Measurements from ENCODE around the gene FSIP1. TPM values are rescaled to one million over a fixed set of nuclear protein-coding genes. Genes with fewer than 3 reads are reported as not detected.
A peak's percentile ranks its signal among the peaks of the same experiment; 100 is the strongest.

The FSIP1 gene
- total RNA-seq, 2 donors from 2014 or later: 0.31 to 1.5 TPM

DNA sequence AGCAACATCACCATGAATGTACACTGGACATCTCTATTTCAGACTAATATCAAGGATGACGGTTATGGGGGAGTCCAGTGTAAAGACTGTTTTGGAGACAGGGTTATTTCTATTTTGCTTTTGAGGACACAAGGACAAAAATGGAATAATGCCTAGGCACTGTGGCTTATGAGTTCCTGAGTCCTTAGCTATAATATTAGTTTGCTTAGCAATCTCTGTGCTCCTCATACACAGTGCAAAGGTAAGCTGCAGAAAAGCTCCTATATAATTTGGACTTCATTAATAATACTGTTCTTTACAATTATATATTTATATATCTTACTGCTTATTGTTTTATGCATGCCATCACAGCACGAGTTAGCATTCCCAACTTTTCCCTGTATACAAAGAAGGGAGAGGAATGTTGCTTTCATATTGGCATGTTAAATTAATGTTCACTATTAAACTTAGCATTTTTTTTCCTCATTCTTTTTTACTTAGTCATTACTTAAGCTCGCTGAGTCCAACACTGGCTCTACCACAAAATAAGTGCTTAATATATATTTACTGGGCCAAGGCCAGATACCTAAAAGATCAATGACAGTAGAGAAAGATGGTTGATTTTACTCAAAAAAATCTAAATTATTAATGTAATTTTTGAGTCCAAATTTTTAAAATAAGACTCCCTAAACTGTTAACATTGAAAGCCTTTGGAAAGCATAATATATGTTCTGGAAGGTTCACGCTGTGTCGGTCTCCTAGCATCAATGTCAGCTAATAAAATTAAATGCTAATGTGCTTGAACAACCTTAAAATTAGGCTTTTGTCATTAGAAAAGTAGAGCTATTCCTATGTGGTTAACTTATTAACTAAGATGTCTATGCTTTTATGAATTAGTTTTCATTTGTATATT lies 187.9 kb downstream of the FSIP1 start:
- ATAC-seq: no peak
- DNase-seq (ENCODE audit: low spot score): no peak
- H3K36me3 Mint-ChIP-seq: peaks cover 6% of the 10 kb centered on the region
- peaks cover 8% of the 10 kb centered on the region in 2 donors for H3K4me1 Mint-ChIP-seq (ENCODE audit: low read depth in 2 of 2)
- H3K27me3 Mint-ChIP-seq: no peaks in the 10 kb centered on the region
- no peaks in the 10 kb centered on the region for H3K9me3 Mint-ChIP-seq
- no peak overlapping the region for H3K4me3 Mint-ChIP-seq
- H3K27ac Mint-ChIP-seq: no peak overlapping the region

DNA sequence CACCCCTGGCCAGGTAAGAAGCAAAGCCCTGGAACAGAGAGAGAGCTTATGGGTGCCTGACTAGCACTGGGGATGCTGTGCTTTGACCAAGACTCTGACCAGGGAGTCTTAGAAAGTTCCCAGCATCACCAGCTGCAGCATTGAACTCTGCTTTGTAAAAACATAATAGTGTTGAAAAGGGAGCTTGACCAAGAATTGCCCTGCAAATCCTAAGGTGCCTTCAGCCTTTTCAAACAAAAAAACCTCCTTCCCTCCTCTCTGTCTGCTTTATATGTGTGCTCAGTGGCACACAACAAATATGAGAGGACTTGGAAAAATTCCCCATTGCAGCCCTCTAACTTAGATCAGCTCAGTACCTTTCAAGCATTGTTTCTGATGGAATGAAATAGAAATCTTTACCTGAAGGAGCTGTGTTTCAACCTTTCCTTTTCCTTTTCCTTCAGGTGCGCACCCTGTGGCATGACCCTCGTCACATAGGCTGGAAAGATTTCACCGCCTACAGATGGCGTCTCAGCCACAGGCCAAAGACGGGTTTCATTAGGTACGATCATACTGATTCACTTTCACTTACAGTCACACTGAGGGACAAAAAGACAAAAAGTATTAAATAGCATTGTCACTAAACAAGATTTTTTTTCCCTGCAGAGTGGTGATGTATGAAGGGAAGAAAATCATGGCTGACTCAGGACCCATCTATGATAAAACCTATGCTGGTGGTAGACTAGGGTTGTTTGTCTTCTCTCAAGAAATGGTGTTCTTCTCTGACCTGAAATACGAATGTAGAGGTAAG lies 188.8 kb downstream of the FSIP1 start:
- Mint-ChIP-seq H3K27ac (peak overlapping the region in 1 of 2 donors; percentile 10), H3K36me3 (peaks cover 6% of the 10 kb centered on the region), H3K27me3 (no peaks in the 10 kb centered on the region), H3K4me3 (peak overlapping the region; percentile 1), H3K9me3 (no peaks in the 10 kb centered on the region), H3K4me1 (ENCODE audit: low read depth in 2 of 2) (peaks cover 8% of the 10 kb centered on the region in 2 donors)
- DNase-seq (ENCODE audit: low spot score): no peak
- peak in 1 of 2 donors; percentile 67 for ATAC-seq

DNA sequence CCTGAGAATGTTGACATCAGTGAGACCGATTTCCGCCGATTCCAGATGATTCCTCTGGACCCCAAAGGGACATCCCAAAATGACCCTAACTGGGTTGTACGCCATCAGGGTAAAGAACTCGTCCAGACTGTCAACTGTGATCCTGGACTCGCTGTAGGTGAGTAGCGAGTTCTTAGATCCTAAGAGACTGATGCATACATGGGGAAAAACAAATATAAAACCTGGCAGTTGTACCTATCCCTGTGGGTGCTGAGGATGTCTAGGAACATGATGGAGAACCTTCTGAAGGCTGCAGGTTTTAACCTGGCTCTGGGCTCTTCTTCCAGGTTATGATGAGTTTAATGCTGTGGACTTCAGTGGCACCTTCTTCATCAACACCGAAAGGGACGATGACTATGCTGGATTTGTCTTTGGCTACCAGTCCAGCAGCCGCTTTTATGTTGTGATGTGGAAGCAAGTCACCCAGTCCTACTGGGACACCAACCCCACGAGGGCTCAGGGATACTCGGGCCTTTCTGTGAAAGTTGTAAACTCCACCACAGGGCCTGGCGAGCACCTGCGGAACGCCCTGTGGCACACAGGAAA lies 189.5 kb downstream of the FSIP1 start:
- H3K27me3 Mint-ChIP-seq: no peaks in the 10 kb centered on the region
- no peak overlapping the region for H3K27ac Mint-ChIP-seq
- ATAC-seq: no peak

DNA sequence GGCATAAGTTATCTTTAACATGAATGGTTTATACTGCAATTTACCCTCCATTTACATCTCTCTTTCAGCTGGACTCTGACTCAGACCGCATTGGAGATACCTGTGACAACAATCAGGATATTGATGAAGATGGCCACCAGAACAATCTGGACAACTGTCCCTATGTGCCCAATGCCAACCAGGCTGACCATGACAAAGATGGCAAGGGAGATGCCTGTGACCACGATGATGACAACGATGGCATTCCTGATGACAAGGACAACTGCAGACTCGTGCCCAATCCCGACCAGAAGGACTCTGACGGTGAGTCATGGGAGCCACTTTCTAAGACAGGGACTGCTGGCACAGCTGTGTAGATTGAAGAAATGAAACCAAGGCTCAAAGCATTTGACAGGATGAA lies 190.1 kb downstream of the FSIP1 start:
- H3K27me3 Mint-ChIP-seq: no peaks in the 10 kb centered on the region

More for the DNA sequence above, 189.5 kb downstream of the FSIP1 start:
- no peak for DNase-seq (ENCODE audit: low spot score)
- H3K9me3 Mint-ChIP-seq: no peaks in the 10 kb centered on the region
- H3K4me3 Mint-ChIP-seq: no peak overlapping the region
- H3K4me1 Mint-ChIP-seq (ENCODE audit: low read depth in 2 of 2): peaks cover 8% of the 10 kb centered on the region in 2 donors
- H3K36me3 Mint-ChIP-seq: peaks cover 6% of the 10 kb centered on the region

DNA sequence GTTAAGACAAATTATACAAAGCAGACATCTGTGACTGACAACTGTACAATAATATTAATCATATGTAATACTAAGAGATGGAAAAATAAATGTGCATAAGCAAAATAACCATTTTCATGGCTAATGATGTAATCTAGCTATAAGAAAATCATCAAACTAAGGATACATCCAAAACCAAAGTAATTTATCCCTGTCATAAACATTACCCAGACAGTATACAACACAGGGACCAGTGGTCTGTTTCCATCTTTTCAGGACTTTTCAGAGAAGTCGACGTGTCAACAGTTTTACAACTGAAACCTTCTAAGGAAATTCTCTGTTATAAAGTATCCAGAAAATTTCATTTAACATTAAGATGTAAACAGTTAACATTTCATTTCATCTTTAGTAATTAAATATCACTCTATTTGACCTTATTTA lies 190.7 kb downstream of the FSIP1 start:
- H3K36me3 Mint-ChIP-seq: peaks cover 6% of the 10 kb centered on the region
- no peak for DNase-seq (ENCODE audit: low spot score)
- H3K9me3 Mint-ChIP-seq: no peaks in the 10 kb centered on the region
- no peak overlapping the region for H3K27ac Mint-ChIP-seq
- H3K4me3 Mint-ChIP-seq: no peak overlapping the region
- peaks cover 12% of the 10 kb centered on the region in 2 donors for H3K4me1 Mint-ChIP-seq (ENCODE audit: low read depth in 2 of 2)
- H3K27me3 Mint-ChIP-seq: no peaks in the 10 kb centered on the region
- ATAC-seq: no peak

More for the DNA sequence above, 190.1 kb downstream of the FSIP1 start:
- peaks cover 12% of the 10 kb centered on the region in 2 donors for H3K4me1 Mint-ChIP-seq (ENCODE audit: low read depth in 2 of 2)
- H3K9me3 Mint-ChIP-seq: no peaks in the 10 kb centered on the region
- ATAC-seq: no peak
- no peak overlapping the region for H3K27ac Mint-ChIP-seq
- H3K36me3 Mint-ChIP-seq: peaks cover 6% of the 10 kb centered on the region
- no peak for DNase-seq (ENCODE audit: low spot score)
- H3K4me3 Mint-ChIP-seq: no peak overlapping the region

DNA sequence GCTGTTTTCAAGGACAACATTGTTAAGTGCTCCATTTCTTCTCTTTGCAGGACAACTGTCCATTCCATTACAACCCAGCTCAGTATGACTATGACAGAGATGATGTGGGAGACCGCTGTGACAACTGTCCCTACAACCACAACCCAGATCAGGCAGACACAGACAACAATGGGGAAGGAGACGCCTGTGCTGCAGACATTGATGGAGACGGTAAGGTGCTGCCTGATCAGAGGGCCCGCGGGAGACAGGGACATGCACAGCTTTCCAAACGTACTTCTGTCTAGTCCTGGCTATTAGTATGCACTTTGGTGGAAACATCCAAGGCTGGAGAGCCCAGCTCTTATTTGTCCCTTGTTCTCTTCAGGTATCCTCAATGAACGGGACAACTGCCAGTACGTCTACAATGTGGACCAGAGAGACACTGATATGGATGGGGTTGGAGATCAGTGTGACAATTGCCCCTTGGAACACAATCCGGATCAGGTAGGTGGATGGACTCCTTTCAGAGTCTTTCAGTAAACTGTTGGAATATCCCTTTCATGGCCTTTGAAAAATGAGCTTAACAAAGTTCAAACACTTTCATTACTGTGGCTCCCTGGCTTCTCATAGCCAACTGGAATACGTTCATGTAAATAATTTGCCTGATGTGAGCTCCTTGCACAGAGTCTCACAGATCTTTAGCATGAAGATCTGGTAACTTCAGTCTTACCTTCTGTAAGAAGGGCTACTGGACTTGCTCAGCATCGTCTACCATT lies 191.3 kb downstream of the FSIP1 start:
- no peaks in the 10 kb centered on the region for H3K9me3 Mint-ChIP-seq
- peaks cover 6% of the 10 kb centered on the region for H3K36me3 Mint-ChIP-seq
- H3K4me3 Mint-ChIP-seq: no peak overlapping the region
- H3K4me1 Mint-ChIP-seq (ENCODE audit: low read depth in 2 of 2): peaks cover 12% of the 10 kb centered on the region in 2 donors
- DNase-seq (ENCODE audit: low spot score) (no peak), ATAC-seq (no peak)
- H3K27ac Mint-ChIP-seq: no peak overlapping the region
- H3K27me3 Mint-ChIP-seq: no peaks in the 10 kb centered on the region

DNA sequence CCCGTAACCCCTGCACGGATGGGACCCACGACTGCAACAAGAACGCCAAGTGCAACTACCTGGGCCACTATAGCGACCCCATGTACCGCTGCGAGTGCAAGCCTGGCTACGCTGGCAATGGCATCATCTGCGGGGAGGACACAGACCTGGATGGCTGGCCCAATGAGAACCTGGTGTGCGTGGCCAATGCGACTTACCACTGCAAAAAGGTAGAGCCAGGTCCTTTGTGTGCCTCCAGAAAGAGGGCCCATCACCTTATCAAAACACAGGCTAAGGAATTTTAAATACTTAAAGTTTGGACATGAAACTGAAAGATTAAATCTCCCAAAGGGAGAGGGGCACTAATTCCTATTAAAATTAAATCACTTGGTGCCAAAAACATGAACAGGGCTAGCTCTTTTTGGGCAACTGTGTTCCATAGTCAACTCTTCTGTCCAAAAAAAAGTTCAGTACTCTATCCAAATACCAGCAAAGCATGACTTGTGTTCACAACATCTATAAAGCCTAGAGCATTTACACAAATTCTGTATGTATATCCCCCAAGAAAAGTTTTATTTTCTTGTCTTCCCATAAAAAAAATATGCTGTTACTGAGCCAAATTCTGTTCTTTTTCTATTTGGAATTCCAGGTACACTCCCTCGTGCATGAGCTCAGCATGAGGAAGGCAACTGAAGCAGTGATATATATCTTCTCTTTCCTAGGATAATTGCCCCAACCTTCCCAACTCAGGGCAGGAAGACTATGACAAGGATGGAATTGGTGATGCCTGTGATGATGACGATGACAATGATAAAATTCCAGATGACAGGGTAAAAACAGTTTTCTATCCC lies 192.6 kb downstream of the FSIP1 start:
- H3K4me3 Mint-ChIP-seq: no peak overlapping the region
- ATAC-seq (no peak), DNase-seq (ENCODE audit: low spot score) (no peak)
- no peak overlapping the region for H3K27ac Mint-ChIP-seq
- H3K36me3 Mint-ChIP-seq: peaks cover 6% of the 10 kb centered on the region
- H3K27me3 Mint-ChIP-seq: no peaks in the 10 kb centered on the region
- H3K9me3 Mint-ChIP-seq: no peaks in the 10 kb centered on the region
- peaks cover 20 to 21% of the 10 kb centered on the region in 2 donors for H3K4me1 Mint-ChIP-seq (ENCODE audit: low read depth in 2 of 2)

DNA sequence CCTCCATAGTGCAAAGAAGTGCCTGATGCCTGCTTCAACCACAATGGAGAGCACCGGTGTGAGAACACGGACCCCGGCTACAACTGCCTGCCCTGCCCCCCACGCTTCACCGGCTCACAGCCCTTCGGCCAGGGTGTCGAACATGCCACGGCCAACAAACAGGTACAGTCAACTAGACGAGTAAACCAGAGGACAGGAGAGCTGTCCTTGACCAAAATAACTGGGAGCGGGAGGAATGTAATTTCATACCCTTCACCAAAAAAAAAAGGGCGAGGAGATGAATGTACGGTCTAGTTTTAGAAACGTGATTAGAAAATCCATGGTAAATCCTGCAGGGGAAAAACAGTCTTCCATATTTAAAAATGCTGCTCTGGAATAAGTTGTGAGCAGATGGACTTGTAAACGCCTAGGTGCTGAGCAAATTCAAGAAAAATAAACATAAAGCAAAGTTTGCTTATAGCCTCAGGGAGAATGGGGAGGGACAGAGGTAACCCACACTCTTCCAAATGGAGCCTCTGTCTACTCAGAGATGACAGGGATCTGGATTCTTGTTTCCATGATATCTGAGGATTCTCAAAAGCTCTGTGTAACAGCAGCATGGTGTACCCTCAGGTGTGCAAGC lies 193.3 kb downstream of the FSIP1 start:
- no peaks in the 10 kb centered on the region for H3K27me3 Mint-ChIP-seq
- peaks cover 6% of the 10 kb centered on the region for H3K36me3 Mint-ChIP-seq
- no peak for ATAC-seq
- H3K4me3 Mint-ChIP-seq: no peak overlapping the region
- H3K4me1 Mint-ChIP-seq (ENCODE audit: low read depth in 2 of 2): peaks cover 21 to 23% of the 10 kb centered on the region in 2 donors
- DNase-seq (ENCODE audit: low spot score): no peak
- no peak overlapping the region for H3K27ac Mint-ChIP-seq
- no peaks in the 10 kb centered on the region for H3K9me3 Mint-ChIP-seq

DNA sequence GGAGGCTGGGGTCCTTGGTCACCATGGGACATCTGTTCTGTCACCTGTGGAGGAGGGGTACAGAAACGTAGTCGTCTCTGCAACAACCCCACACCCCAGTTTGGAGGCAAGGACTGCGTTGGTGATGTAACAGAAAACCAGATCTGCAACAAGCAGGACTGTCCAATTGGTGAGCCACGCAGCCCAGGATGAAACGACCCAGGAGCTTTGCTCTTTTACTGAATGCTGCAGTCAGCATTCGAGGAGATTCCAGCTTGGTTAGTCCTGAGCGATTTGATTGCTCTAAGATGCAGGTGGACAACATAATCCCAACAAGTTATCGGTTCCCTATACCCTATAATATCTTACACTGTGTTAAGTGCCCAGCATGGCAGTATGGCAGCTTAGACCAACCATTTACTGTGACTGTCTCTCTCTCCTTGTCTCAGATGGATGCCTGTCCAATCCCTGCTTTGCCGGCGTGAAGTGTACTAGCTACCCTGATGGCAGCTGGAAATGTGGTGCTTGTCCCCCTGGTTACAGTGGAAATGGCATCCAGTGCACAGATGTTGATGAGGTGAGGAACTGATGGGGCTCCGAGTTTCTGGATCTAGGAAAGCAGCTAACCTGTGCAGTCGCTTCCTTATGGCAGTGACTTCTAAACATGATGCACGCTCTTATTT lies 194.0 kb downstream of the FSIP1 start:
- H3K4me1 Mint-ChIP-seq (ENCODE audit: low read depth in 2 of 2): peaks cover 17 to 19% of the 10 kb centered on the region in 2 donors
- no peak overlapping the region for H3K4me3 Mint-ChIP-seq
- H3K27me3 Mint-ChIP-seq: no peaks in the 10 kb centered on the region
- DNase-seq (ENCODE audit: low spot score) (no peak), ATAC-seq (no peak)
- H3K36me3 Mint-ChIP-seq: peaks cover 6% of the 10 kb centered on the region
- no peak overlapping the region for H3K27ac Mint-ChIP-seq
- no peaks in the 10 kb centered on the region for H3K9me3 Mint-ChIP-seq

DNA sequence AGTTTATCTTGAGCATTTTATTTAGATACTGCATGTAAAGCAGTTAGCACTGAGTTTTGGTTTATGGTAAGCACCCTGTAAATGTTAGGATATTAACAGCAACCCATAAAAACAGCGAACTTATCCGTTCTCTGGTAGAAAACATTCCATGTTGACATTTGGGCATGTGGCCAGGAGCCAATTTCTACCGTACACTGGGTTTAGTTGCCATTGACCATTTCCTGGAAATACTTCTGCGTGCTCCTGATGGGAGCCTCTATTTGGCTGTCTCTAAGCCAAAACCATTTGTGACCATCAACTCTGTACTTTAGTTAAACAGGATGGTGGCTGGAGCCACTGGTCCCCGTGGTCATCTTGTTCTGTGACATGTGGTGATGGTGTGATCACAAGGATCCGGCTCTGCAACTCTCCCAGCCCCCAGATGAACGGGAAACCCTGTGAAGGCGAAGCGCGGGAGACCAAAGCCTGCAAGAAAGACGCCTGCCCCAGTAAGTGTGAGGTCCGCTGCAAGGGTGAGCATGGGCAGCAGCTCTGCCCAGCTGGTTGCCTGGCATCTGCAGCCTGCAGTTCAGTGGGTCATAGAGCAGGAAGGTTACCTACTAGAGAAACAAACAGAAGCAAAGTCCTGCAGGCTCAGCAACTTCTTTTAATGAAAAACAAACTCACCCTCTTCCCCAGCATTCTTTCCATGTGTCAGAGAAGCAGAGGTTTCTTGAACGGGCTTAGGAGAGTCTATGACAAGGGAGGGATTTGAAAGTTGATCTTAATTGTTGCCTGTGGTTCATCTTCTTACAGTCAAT lies 194.7 kb downstream of the FSIP1 start:
- no peaks in the 10 kb centered on the region for H3K27me3 Mint-ChIP-seq
- ATAC-seq: peak in 1 of 2 donors; percentile 46
- H3K36me3 Mint-ChIP-seq: peaks cover 6% of the 10 kb centered on the region
- peaks cover 17 to 19% of the 10 kb centered on the region in 2 donors for H3K4me1 Mint-ChIP-seq (ENCODE audit: low read depth in 2 of 2)
- H3K9me3 Mint-ChIP-seq: no peaks in the 10 kb centered on the region
- DNase-seq (ENCODE audit: low spot score): no peak
- H3K27ac Mint-ChIP-seq: no peak overlapping the region
- H3K4me3 Mint-ChIP-seq: no peak overlapping the region

DNA sequence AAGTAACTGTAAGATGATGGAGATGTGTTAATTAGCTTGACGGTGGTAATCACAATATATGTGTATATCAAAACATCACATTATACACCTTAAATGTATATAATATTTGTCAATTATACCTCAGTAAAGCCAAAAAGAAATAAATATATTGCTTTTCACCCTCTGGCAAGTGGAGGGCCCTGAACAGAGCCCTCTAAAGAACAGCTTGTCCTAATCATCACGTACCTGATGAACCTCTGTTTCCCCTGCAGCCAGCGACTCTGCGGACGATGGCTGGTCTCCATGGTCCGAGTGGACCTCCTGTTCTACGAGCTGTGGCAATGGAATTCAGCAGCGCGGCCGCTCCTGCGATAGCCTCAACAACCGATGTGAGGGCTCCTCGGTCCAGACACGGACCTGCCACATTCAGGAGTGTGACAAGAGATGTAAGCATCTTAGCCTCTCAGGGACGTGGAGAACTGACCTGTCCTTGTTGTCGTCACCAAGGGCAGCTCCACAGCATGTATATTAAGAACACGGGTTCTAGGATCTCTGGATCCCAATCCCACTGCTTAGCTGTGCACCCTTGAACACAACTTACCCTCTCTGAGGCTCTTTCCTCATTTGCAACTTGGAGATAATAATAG lies 195.4 kb downstream of the FSIP1 start:
- peaks cover 17 to 20% of the 10 kb centered on the region in 2 donors for H3K4me1 Mint-ChIP-seq (ENCODE audit: low read depth in 2 of 2)
- no peak for DNase-seq (ENCODE audit: low spot score)

More for the DNA sequence above, 195.4 kb downstream of the FSIP1 start:
- no peak overlapping the region for H3K4me3 Mint-ChIP-seq
- H3K9me3 Mint-ChIP-seq: no peaks in the 10 kb centered on the region
- no peak for ATAC-seq
- H3K36me3 Mint-ChIP-seq: peaks cover 6% of the 10 kb centered on the region
- no peaks in the 10 kb centered on the region for H3K27me3 Mint-ChIP-seq
- no peak overlapping the region for H3K27ac Mint-ChIP-seq
